Stimulated activated CD4-positive, alpha-beta T cell treated with anti-CD3 and anti-CD28 coated beads, TNF-alpha, amount 100 ng/mL, for 1 hour (primary cell): ENCODE measurements around the gene ANKRD13A.
"Not testable (repeated sequence)": the region's sequence is repeated elsewhere in the genome, so short reads cannot be mapped to it uniquely, and the experiment has no call there.

Experiments used
- DNase-seq, 3 donors: peaks; one replicate each; pipeline ENCODE4 v3.0.0-alpha.2; 2020; ENCODE audit warnings: low read depth in 3 of 3, low spot score in 1 of 3

The ANKRD13A gene

GRCh38 chr12:110047297-110047940, 48.2 kb downstream of the ANKRD13A start:
- DNase-seq, result no peak

GRCh38 chr12:110048242-110049027, 49.2 kb downstream of the ANKRD13A start, which contains the start of gene C12orf76:
C12orf76 (minus strand) TSS chr12:110048522; CDS start chr12:110048495, 27 bp downstream.
- peak; percentile 72 to 82 (median 77) for DNase-seq

DNA sequence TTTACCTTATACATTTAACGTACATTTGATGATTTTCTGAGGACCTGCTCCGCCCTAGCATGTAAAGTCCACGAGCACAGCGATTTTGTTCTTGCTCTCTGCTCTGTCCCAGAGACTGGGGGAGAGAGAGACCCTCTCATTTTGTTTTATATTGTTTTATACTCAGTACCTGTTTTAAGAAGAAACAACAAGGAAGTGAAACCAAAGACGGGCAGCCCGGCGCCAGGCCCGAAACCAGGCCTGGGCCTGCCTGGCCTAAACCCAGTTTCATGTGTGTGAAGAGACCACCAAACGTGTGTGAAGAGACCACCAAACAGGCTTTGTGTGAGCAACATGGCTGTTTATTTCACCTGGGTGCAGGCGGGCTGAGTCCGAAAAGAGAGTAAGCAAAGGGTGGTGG, 49.8 kb downstream of the ANKRD13A start:
- not testable (repeated sequence) for DNase-seq

GRCh38 chr12:110049666-110050065, 50.4 kb downstream of the ANKRD13A start:
- DNase-seq, result not testable (repeated sequence)

DNA sequence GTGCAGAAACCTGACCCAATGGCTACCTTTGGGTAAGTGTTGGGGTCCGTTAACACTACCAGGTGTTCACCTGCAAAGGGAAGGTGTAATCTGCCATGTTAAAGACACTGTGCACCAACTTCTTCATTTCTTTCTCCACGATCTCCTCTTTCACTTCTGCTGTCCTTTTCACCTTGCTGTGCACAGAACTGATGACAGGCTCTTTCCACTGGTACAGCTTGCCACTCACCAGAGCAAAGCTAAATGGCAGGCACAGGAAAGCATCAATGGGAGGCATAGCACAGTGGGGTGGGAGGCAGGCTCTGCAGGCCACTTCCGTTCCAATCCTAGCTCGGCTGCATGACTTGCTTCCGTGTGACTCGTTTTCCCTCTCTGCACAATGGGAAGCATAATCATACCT, 51.7 kb downstream of the ANKRD13A start:
- DNase-seq, result no peak

GRCh38 chr12:110055375-110056352, 56.4 kb downstream of the ANKRD13A start:
- DNase-seq, result not testable (repeated sequence)

- not testable (repeated sequence) for DNase-seq
These were observed 57.4 kb downstream of the ANKRD13A start for GRCh38 chr12:110056643-110057042.

GRCh38 chr12:110058875-110059615, 59.8 kb downstream of the ANKRD13A start:
- DNase-seq, result no peak

- DNase-seq, result no peak
These were observed 60.4 kb downstream of the ANKRD13A start for GRCh38 chr12:110059651-110060000.

DNA sequence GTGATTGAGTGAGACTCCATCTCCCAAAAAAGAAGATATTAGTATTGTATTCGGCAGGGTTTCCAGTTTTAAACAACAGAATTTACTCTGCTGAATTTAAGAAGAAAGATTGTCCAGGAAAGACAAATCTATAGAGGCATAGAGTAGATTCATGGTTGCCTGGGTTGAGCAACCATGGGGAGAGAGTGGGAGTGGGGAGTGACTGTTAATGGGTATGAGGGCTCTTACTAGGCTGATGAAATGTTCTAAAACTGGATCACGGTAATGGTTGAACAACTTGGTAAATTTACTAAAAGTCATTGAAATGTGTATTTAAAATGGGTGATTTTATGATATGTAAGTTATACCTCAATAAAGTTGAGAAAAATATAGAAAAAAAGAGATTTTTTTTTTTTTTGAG, 63.0 kb downstream of the ANKRD13A start:
- DNase-seq, result no peak

- no peak for DNase-seq
These were observed 66.3 kb downstream of the ANKRD13A start for GRCh38 chr12:110065540-110065939.

- DNase-seq, result no peak
These were observed 68.3 kb downstream of the ANKRD13A start for GRCh38 chr12:110067531-110067930.

GRCh38 chr12:110068115-110068514, 68.9 kb downstream of the ANKRD13A start:
- not testable (repeated sequence) for DNase-seq

GRCh38 chr12:110068654-110069053, 69.4 kb downstream of the ANKRD13A start:
- DNase-seq, result no peak

GRCh38 chr12:110071504-110071903, 72.3 kb downstream of the ANKRD13A start:
- DNase-seq, result no peak

DNA sequence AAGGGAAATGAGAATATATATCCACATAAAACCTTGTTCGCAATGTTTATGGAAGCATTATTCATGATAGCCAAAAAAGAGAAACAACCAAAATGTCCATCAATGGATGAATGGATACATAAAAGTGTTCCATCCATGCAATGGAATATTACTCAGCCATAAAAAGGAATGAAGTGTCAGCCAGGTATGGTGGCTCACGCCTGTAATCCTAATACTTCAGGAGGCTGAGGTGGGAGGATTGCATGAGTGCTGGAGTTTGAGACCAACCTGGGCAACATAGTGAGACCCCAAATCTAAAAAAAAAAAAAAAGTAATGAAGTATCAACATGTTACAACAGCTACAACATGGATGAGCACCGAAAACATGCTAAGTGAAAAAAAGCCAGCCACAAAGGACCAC, 72.7 kb downstream of the ANKRD13A start:
- no peak for DNase-seq

DNA sequence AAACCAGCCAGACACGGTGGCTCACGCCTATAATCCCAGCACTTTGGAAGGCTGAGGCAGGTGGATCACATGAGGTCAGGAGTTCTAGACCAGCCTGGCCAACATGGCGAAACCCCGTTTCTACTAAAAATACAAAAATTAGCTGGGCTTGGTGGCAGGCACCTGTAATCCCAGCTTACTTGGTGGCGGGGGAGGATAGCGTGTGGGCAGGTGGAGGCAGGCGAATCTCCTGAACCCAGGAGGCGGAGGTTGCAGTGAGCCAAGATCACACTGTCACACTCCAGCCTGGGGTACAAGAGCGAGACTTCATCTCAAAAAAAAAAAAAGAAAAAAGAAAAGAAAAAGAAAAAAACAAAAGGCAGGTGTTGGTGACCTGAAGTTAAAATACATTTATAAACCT, 73.4 kb downstream of the ANKRD13A start:
- DNase-seq, result not testable (repeated sequence)

DNA sequence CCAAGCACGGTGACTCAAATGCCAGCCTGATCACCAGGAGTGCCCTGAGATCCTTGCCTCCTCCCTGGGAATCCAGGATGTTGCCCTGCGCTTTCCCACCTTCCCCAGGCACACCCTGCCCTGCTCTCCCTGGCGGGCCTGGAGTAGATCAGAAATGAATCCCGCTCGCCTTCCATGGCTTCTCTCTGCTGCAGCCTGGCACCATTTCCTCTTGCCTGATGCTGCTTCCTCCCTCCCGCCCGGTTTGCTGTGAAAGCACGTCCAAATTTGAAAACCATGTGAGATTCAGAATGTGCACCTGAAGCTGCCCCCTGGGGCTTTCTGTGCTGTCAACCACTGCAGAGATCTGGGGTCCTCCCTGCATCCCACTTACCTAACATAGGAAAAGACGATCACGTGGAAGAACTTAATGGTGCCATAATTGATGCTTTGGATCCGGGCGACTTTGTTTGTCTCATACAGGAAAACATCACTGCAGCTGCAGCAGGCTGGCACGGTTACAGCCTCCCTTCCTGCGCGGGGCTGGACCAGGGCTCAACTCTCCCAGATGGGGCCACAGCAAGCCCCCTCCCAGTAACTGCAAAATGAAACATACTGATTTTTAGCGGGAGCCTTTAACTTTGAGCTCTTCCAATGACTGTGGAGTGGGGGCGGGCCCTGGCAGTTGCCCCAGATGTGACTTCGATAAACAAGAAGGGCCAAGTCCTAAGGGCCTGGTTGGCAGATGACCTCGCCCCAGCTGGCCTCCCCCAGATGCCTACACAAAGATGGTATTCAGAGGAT, 74.0 kb downstream of the ANKRD13A start:
- peak in 1 of 3 donors; percentile 5 for DNase-seq

DNA sequence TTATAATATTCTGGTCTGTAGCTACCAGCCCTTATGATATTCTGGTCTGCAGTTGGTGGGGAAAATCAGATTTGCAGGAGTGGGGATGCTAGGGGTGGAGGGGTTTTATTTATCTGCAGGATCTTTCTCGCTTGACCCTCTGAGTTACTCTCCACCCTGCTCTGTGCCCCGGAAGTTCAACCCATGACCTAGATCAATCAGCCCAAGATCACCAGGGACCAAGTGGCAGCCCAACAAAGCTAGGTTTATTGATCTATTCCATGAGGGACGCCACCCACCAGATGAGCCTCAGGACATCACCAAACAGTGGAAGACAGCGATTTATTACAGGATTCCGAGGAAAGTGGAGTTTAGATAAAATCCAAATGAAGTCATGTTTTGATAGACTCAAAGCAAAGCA, 74.9 kb downstream of the ANKRD13A start:
- DNase-seq, result no peak

DNA sequence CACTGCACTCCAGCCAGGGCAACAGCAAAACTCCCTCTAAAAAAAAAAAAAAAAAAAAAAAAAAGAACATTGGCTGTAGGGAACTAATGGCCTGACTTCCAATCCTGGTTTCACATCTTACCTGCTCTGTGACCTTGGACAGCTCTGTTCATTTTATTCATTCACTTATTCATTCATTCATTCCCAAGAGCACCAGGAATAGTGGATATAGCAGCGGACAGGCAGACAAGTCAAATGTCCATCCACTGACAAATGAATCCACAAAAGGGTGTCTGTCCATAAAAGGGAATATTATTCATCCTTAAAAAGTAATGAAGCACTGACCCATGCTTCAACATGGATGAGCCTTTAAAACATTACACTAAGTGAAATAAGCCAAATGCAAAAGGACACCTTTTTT, 76.7 kb downstream of the ANKRD13A start:
- no peak for DNase-seq
